IPS-18c (cell line): ENCODE results near the gene U2SURP.
"Not testable (repeated sequence)": the region's sequence is repeated elsewhere in the genome, so short reads cannot be mapped to it uniquely, and the experiment has no call there.

Experiments used
- H3K4me3 ChIP-seq: 2 replicates; pipeline ENCODE4 v1.7.0; 2013; ENCODE audit warnings: low read depth, mild to moderate bottlenecking, low read length, moderate library complexity; ENCODE audit not compliant: insufficient read depth
- H3K9me3 ChIP-seq: one replicate; pipeline ENCODE4 v1.6.1; 2013; ENCODE audit warnings: mild to moderate bottlenecking, low read length, moderate library complexity; ENCODE audit not compliant: control insufficient read depth, insufficient read depth

Gene U2SURP

DNA sequence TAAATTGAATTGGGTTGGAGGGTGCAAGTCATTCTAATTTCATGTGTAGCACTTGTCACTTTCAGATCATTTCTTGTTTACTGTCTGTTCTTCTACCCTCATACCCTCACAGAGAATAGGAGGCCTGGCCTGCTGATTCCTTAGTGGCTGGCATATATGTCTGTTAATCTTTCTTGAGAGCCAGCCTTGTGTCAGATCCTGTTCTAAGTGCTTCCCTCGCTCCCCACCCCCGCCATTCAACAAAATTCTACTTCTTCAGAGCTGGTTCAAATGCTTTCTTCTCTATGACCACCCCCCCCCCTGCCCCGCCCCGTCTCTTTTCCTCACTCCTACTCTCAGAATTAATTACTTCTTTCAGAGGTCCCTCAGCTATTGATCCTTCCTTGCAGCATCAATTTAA, 1.5 kb upstream of the U2SURP start:
- peak overlapping the region; percentile 89 for H3K4me3 ChIP-seq
- no peaks in the 10 kb centered on the region for H3K9me3 ChIP-seq

DNA sequence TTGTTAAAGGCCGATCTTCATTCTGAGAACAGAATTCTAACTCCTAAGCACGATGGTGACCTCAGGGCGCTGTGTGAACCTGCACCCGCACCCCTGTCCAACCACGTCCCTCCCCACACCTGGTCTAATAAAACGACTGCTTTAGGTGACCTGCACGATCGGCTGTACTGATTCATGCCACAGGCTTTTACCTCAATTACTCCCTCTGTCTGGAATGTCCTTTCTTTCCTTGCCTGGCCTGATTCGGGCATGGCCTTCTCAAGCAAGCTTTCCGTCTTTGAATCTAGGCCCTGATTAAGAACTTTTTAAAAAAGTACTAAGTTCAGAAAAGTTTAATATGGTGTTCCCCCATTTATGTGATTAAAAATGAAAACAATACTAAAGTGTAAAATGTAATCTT, 842 bp upstream of the U2SURP start:
- peak overlapping the region; percentile 89 for H3K4me3 ChIP-seq
- H3K9me3 ChIP-seq = no peaks in the 10 kb centered on the region

DNA sequence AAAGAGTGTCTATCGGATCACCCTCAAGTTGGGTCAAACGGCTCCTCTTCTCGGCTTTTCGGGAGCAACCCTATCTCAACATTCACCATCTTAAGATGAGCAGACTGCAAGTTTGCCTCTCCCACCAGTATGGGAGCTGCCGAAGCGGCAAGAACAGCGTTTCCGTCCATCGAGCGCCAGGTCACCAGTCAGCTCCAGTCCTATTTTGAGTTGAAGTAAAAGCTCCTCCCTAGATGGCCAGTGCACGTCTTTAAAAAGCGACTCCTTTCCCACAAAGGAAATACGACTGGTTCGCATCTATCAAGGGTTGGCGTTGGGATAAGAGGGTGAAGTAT, 369 bp upstream of the U2SURP start:
- Histone ChIP-seq H3K9me3 (no peaks in the 10 kb centered on the region), H3K4me3 (peak overlapping the region; percentile 89)

DNA sequence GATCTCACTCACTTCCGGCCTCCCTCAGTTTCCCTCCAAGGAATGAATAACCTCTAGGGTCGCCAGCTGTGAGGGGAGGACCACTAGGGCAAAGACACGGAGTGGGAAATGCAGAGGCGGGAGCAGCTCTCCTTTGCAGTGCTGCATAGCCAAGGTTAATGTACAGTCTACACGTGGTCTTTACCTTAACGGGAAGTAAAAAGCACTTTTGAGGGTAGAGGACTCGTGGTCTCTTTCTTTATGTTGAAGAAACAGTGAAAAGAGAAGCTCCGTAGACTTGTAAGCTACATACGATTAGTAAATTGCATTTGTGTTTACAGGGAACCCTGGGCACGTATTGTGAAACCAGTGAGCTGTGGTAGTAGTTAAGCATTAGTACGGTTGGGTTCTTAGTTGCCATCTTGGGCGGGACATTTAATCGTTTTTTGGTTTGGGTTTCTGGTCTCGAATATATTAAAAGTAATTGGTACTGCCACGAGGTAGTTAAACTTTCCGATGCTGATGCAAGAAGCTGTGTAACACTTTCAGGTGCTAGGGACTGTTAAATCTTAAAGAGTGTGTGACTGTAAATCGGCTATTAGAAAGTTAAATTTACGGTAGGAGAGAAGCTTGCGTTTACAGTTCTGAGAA, 828 bp downstream of the U2SURP start:
- Histone ChIP-seq H3K9me3 (no peaks in the 10 kb centered on the region), H3K4me3 (peak overlapping the region; percentile 89)

DNA sequence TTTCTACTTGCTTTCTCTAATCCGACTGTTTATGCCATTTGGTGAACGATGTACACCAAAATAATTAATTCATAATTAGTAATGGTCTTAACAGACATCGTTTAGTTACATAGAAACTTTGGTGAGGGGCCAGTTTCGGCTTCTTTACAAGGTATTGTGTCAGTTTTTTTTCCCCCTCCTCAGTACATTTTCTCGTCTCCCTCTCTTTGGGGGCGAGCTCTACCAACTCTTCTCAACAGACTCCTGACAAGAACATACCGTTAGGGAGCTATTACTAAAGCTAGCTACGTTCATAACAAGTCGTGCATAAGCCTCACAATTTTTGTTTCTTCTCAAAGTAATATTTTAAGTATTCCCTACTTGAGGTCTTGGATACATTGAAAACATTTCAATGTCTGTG, 1.4 kb downstream of the U2SURP start:
- peak overlapping the region; percentile 89 for H3K4me3 ChIP-seq

DNA sequence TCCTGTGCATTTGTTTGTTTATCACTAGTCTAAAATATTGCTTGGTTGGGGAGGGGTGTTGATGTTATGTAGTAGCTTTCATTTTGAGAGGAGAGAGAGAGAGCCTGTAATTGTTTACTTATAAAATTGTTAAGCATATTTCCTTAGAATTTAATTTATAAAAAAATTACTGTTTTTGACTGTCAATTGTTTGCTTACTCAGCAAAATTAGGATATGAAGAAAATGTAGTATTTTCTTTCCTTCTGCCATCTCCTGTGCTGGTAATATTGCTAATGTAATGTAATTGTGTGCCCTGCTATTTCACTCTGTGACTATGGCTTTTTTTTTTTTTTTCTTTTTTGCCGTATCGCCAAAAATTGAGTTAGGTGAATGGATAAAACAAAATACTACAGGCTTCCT, 3.5 kb downstream of the U2SURP start:
- Histone ChIP-seq H3K9me3 (no peaks in the 10 kb centered on the region), H3K4me3 (no peak overlapping the region)

More for the DNA sequence above, 1.4 kb downstream of the U2SURP start:
- H3K9me3 ChIP-seq = no peaks in the 10 kb centered on the region

GRCh38 chr3:143010024-143010423, 8.7 kb downstream of the U2SURP start:
- no peak overlapping the region for H3K4me3 ChIP-seq
- no peaks in the 10 kb centered on the region for H3K9me3 ChIP-seq

DNA sequence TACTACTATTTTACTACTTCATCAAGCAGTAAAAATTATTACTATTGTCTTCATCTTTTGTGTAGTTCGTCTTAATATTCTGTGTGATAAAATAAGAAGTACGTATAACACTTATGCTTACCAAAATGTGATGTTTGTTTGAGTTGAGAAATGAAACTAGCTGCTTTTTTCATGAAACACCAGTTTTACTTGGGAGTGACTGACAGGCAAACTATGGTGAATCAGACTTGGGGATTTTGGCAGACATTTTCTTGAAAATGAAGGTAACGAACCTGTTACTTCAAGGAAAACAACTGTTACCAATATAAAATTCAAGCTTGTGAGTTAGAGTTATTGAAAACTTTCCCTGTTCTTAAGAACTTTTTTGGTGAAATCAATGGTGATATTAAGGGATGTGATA, 10.3 kb downstream of the U2SURP start:
- Histone ChIP-seq H3K4me3 (no peak overlapping the region), H3K9me3 (no peaks in the 10 kb centered on the region)

DNA sequence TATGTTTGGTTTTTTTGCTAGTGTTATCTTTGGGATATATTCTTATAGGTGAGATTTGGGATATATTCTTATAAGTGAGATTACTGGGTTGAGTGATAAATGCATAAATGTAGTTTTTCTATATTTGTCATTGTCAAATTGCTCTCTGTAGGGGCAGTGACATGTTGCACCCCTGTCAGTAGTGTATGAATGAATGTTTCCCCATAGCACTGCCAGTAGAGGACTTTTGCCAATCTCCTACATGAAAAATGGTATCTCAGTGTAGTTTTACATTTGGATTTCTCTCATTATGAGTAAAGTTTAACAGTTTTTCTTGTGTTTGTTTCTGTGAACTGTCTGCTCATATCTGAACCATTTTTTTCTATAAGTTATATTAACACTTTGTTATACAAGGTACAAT, 13.6 kb downstream of the U2SURP start:
- Histone ChIP-seq H3K4me3 (no peak overlapping the region), H3K9me3 (no peaks in the 10 kb centered on the region)

- no peaks in the 10 kb centered on the region for H3K9me3 ChIP-seq
- no peak overlapping the region for H3K4me3 ChIP-seq
Measured at GRCh38 chr3:143016321-143016972, 15.1 kb downstream of the U2SURP start.

- H3K9me3 ChIP-seq = no peaks in the 10 kb centered on the region
Measured at GRCh38 chr3:143024351-143024960, 23.1 kb downstream of the U2SURP start.

GRCh38 chr3:143031327-143031726, 30.0 kb downstream of the U2SURP start:
- H3K4me3 ChIP-seq = no peak overlapping the region
- H3K9me3 ChIP-seq = no peaks in the 10 kb centered on the region

More at GRCh38 chr3:143024351-143024960, 23.1 kb downstream of the U2SURP start:
- no peak overlapping the region for H3K4me3 ChIP-seq

DNA sequence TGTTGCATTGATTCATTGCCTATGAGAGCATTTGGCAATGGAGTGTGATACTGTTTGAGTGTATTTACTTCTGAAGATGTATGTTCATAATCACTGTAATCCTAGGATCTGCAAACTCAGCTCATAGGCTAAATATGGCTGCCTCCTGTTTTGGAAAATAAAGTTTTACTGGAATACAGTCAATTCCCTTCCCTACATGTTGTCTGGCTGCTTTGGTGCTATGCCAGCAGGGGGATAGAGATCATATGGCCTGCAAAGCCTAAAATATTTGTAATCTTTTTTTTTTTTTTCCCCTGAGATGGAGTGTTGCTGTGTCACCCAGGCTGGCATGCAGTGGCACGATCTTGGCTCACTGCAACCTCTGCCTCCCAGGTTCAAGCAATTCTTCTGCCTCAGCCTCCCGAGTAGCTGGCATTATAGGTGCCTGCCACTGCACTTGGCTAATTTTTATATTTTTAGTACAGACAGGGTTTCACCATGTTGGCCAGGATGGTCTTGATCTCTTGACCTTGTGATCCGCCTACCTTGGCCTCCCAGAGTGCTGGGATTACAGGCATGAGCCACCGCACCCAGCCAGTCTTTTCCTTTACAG, 30.5 kb downstream of the U2SURP start:
- not testable (repeated sequence) for H3K9me3 ChIP-seq, H3K4me3 ChIP-seq

DNA sequence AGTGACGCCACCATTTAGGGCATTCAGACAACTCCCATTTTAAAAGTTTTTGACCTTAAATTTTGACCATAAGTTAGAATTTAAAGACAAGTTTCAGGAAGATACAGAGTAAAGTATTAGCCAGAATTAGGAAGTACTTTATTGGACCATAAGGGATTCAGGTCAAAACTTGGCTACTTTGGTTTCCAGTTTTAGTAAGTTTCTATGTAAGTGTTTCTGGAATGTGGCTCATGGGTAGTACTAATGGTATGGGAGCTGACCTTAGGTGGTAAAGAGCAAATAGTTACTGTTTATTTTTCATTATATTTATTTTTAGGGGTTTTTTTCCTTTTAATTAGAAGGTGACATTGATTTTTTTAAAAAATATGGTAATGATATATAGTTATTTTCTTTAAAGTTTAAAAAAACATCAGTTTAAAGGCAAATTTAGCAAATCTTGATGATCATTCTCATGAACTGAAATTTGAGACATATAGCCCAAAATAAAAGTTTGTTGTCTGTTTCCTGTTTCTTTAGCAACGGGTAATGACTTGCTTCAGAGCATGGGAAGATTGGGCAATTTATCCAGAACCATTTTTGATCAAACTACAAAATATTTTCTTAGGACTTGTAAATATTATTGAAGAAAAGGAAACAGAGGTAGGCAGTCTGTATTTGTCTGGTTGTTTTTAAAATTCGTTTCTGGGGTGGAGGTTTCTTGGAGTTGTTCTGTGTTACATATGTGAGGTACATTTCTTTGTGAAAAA, 34.3 kb downstream of the U2SURP start:
- H3K9me3 ChIP-seq = no peaks in the 10 kb centered on the region

DNA sequence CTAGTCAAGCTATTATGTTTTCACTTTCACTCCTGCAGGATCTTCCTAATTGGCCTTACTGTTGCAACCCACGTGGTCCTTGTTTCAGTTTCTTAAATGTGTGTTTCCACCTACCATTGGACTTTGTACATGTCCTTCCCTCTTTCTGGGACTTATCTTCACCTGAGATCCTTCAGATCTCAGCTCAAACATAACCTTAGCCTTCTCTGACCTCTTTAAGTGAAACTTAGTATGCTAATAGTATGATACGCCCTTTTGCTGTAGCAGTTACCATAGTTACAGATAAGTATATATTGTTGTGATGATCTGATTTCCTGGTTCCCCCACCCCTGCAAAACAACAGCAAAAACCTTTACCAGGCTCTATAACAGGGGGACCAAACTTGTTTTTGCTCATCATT, 35.2 kb downstream of the U2SURP start:
- Histone ChIP-seq H3K9me3 (no peaks in the 10 kb centered on the region), H3K4me3 (no peak overlapping the region)

More for the DNA sequence above, 34.3 kb downstream of the U2SURP start:
- H3K4me3 ChIP-seq = no peak overlapping the region

GRCh38 chr3:143037867-143038266, 36.5 kb downstream of the U2SURP start:
- no peak overlapping the region for H3K4me3 ChIP-seq

DNA sequence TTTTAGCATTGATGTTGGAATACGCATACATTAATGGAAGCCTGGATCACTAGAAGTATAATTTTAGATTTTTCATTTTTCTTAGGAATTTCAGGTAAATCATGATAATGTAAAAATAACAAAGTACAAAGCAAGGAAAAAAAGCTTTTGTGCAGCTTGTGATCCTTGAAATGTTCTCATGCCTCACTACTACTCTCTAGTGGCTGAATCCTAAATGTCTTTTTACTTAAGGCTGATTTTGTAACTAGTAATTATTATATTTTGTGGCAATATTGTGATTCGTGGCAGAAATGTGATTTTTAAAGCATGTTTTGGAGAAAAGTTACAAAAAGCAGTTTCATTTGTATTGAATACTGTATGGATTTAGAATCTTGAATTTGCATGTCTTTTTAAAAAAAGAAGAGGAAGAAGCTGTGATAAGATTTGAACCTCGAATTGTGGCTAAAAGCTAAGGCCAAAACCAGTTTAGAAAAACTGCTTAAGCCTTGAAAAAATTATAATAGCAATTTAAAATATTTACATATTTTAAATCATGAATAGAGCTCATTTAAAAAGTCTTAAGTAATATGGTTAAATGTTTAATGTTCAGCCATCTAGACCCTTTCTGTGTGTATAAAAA, 39.0 kb downstream of the U2SURP start:
- no peak overlapping the region for H3K4me3 ChIP-seq
- no peaks in the 10 kb centered on the region for H3K9me3 ChIP-seq

More at GRCh38 chr3:143037867-143038266, 36.5 kb downstream of the U2SURP start:
- no peaks in the 10 kb centered on the region for H3K9me3 ChIP-seq
